Measurements from ENCODE around the gene GCC2.
"Not testable (repeated sequence)": the region's sequence is repeated elsewhere in the genome, so short reads cannot be mapped to it uniquely, and the experiment has no call there.

Gene GCC2

GRCh38 chr2:108441712-108442111, 7.3 kb upstream of the GCC2 start:
- Histone ChIP-seq H3K27ac (ENCODE audit: low read depth, low read length) (no peak overlapping the region), H3K9me3 (ENCODE audit: control insufficient read depth in 1 of 2, low read length in 2 of 2) (no peaks in the 10 kb centered on the region), H3K27me3 (ENCODE audit: control insufficient read depth in 1 of 2, insufficient read depth in 2 of 2, low read length in 2 of 2) (no peaks in the 10 kb centered on the region), H3K4me1 (ENCODE audit: control insufficient read depth in 1 of 2, insufficient read depth in 2 of 2, low read length in 2 of 2) (no peaks in the 10 kb centered on the region), H3K36me3 (ENCODE audit: control insufficient read depth in 1 of 2, insufficient read depth in 2 of 2, low read length in 2 of 2) (no peaks in the 10 kb centered on the region), H3K9ac (ENCODE audit: low read depth in 1 of 2, low read length in 2 of 2) (no peak overlapping the region), H3K4me3 (ENCODE audit: low read depth in 1 of 2, low read length in 2 of 2) (no peak overlapping the region)

DNA sequence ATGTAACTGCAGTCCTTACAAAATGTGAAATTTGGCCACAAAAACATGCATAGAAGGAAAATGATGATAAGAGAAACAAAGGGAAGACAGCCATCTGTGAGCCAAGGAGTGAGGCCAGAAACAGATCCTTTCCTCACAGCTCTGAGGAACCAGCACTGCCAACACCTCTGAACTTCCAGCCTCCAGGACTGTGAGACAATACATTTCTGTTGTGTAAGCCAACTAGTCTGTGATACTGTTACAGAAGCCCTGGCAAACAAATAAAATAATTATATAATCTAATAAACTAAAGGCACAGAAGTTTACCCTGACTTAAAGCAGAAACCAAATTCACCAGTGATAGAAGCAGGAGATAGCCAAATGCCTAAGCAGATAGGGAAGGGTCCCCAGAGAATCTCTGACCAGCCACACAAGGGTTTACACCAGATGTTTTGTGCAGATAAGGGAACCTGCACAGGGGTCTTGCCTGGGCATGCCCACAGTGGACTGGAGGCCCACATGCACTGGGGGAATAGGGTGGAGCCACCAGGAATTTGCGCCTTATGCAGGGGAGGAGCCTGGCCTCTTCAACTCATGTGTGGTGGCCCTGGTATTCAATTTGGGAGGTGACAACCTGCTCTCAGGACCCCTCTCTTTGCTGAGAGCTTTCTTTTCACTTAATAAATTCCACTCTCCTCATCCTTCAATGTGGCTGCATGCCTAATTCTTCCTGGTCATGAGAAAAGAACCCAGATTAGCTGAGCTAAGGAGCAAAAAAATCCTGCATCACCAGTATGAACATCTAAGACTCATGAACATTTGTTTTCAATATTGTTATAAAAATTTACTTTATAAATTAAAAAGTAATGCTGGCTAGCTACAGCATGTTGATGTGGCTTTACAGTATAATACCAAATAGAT, 3.8 kb upstream of the GCC2 start:
- Histone ChIP-seq H3K27ac (ENCODE audit: low read depth, low read length) (no peak overlapping the region), H3K36me3 (ENCODE audit: control insufficient read depth in 1 of 2, insufficient read depth in 2 of 2, low read length in 2 of 2) (no peaks in the 10 kb centered on the region), H3K4me3 (ENCODE audit: low read depth in 1 of 2, low read length in 2 of 2) (no peak overlapping the region), H3K9ac (ENCODE audit: low read depth in 1 of 2, low read length in 2 of 2) (no peak overlapping the region), H3K27me3 (ENCODE audit: control insufficient read depth in 1 of 2, insufficient read depth in 2 of 2, low read length in 2 of 2) (no peaks in the 10 kb centered on the region), H3K9me3 (ENCODE audit: control insufficient read depth in 1 of 2, low read length in 2 of 2) (no peaks in the 10 kb centered on the region), H3K4me1 (ENCODE audit: control insufficient read depth in 1 of 2, insufficient read depth in 2 of 2, low read length in 2 of 2) (peaks cover 11 to 15% of the 10 kb centered on the region in 2 donors)

DNA sequence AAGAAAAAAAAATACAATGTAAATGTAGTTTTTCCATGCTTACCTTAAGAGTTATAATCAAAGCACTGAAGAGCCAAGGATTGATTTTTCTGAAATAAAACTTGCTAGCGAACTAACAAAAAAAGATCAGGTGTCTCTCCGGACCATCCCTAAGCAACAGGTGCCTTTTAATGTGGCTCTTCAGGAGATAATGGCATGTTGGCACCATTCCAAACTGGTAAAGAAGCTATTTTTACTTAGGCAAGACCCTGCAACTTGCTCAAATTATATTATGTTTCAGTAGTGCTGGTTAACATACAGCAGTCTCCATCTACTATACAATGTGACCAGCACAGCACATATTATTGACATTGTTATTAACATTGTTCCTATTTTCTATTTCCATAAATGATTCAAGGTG, 2.3 kb upstream of the GCC2 start:
- Histone ChIP-seq H3K9me3 (ENCODE audit: control insufficient read depth in 1 of 2, low read length in 2 of 2) (no peaks in the 10 kb centered on the region), H3K27me3 (ENCODE audit: control insufficient read depth in 1 of 2, insufficient read depth in 2 of 2, low read length in 2 of 2) (no peaks in the 10 kb centered on the region), H3K4me3 (ENCODE audit: low read depth in 1 of 2, low read length in 2 of 2) (no peak overlapping the region), H3K4me1 (ENCODE audit: control insufficient read depth in 1 of 2, insufficient read depth in 2 of 2, low read length in 2 of 2) (peaks cover 18 to 24% of the 10 kb centered on the region in 2 donors), H3K9ac (ENCODE audit: low read depth in 1 of 2, low read length in 2 of 2) (no peak overlapping the region), H3K36me3 (ENCODE audit: control insufficient read depth in 1 of 2, insufficient read depth in 2 of 2, low read length in 2 of 2) (peaks cover 0 to under 1% of the 10 kb centered on the region in 2 donors), H3K27ac (ENCODE audit: low read depth, low read length) (no peak overlapping the region)

DNA sequence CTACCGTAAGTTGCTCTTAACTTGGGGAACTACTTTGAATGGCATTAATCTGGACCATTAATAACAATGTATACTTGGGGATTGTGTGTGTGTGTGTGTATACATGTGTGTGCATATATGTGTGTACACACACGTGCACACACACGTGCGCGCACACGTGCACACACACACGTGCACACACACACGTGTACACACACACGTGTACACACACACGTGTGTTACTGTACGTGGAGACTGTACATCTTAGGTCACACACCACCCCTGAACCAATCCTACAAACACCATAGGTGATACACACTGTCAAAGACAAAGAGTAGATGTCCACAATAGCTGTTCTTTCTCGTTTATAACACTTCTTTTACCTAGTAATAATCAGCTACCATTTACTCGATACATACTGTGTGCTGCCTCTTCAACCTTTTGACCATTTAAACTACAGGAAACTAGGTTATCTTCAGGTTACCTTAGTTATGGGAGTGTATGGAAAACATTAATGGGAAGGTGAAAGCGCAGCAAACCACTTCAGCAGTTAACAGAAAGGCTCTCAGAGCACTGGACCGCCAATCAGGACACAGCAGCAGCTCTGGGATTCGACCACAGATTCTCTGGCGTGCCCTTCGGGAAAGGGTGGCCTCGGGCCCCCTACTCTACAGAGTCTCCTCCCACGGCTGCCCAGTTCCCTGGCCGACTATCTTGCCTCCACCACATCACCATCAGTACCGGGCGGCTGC, 894 bp upstream of the GCC2 start:
- peak overlapping the region; percentile 84 to 96 for H3K9ac ChIP-seq (ENCODE audit: low read depth in 1 of 2, low read length in 2 of 2)
- peaks cover 0 to 12% of the 10 kb centered on the region in 2 donors for H3K36me3 ChIP-seq (ENCODE audit: control insufficient read depth in 1 of 2, insufficient read depth in 2 of 2, low read length in 2 of 2)
- H3K9me3 ChIP-seq (ENCODE audit: control insufficient read depth in 1 of 2, low read length in 2 of 2) = no peaks in the 10 kb centered on the region
- no peaks in the 10 kb centered on the region for H3K27me3 ChIP-seq (ENCODE audit: control insufficient read depth in 1 of 2, insufficient read depth in 2 of 2, low read length in 2 of 2)
- peaks cover 18 to 24% of the 10 kb centered on the region in 2 donors for H3K4me1 ChIP-seq (ENCODE audit: control insufficient read depth in 1 of 2, insufficient read depth in 2 of 2, low read length in 2 of 2)
- peak overlapping the region; percentile 90 for H3K4me3 ChIP-seq (ENCODE audit: low read depth in 1 of 2, low read length in 2 of 2)
- peak overlapping the region; percentile 90 for H3K27ac ChIP-seq (ENCODE audit: low read depth, low read length)

DNA sequence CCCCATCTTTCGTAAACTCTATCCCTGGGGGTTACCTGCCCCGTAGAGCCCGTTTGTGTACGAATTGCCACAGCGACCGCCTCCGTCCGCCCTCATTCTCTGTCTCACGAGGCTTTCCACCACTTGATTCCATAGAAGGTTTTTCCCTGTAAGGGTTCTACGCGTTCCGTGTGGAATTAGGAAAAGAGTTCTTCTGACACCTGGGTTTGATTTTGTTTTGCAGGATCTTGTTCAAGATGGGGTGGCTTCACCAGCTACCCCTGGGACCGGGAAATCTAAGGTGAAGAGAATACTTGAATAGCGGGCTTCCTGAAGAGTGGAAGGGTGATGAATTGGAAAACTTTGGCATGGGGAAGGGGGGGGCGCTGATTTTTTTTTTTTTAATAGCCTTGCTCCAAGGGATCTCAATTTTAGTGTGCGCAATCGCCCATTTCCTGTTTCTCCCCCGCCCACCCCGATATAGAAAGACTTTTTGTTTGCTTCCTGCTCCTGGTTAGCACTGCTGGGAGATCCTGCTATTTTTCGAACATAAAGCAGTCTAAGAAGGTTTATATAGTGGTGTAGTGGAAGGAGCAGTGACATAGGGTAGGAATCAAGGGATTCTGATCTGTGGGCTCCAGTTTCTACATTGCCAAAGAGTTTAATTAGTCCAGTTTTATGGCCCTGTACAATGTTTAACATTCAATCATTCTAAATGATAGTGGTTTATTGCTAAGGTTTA, 564 bp downstream of the GCC2 start:
- H3K27ac ChIP-seq (ENCODE audit: low read depth, low read length) = peak overlapping the region; percentile 90
- no peaks in the 10 kb centered on the region for H3K27me3 ChIP-seq (ENCODE audit: control insufficient read depth in 1 of 2, insufficient read depth in 2 of 2, low read length in 2 of 2)
- no peaks in the 10 kb centered on the region for H3K9me3 ChIP-seq (ENCODE audit: control insufficient read depth in 1 of 2, low read length in 2 of 2)
- peaks cover 18 to 24% of the 10 kb centered on the region in 2 donors for H3K4me1 ChIP-seq (ENCODE audit: control insufficient read depth in 1 of 2, insufficient read depth in 2 of 2, low read length in 2 of 2)
- peaks cover 5 to 25% of the 10 kb centered on the region in 2 donors for H3K36me3 ChIP-seq (ENCODE audit: control insufficient read depth in 1 of 2, insufficient read depth in 2 of 2, low read length in 2 of 2)
- H3K4me3 ChIP-seq (ENCODE audit: low read depth in 1 of 2, low read length in 2 of 2) = peak overlapping the region; percentile 90
- H3K9ac ChIP-seq (ENCODE audit: low read depth in 1 of 2, low read length in 2 of 2) = peak overlapping the region; percentile 84 to 96

DNA sequence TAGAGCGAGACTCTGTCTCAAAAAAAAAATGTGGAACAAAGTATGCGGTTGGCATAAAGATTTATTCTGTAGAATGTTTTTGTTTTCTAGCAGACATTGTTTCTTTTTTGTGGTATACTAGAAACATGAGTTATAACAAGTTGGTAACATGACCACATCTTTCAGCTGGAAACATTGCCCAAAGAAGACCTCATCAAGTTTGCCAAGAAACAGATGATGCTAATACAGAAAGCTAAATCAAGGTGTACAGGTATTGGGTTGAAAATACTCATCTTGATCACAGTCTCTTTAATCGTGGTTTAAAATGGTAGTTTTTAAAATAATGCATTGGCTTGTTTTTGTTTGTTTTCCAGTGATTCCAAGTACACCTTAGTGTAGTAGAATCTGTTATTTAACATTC, 1.9 kb downstream of the GCC2 start:
- Histone ChIP-seq H3K4me3 (ENCODE audit: low read depth in 1 of 2, low read length in 2 of 2) (no peak overlapping the region), H3K36me3 (ENCODE audit: control insufficient read depth in 1 of 2, insufficient read depth in 2 of 2, low read length in 2 of 2) (peaks cover 12 to 38% of the 10 kb centered on the region in 2 donors), H3K9ac (ENCODE audit: low read depth in 1 of 2, low read length in 2 of 2) (no peak overlapping the region), H3K4me1 (ENCODE audit: control insufficient read depth in 1 of 2, insufficient read depth in 2 of 2, low read length in 2 of 2) (peaks cover 18 to 24% of the 10 kb centered on the region in 2 donors), H3K27me3 (ENCODE audit: control insufficient read depth in 1 of 2, insufficient read depth in 2 of 2, low read length in 2 of 2) (no peaks in the 10 kb centered on the region), H3K9me3 (ENCODE audit: control insufficient read depth in 1 of 2, low read length in 2 of 2) (no peaks in the 10 kb centered on the region), H3K27ac (ENCODE audit: low read depth, low read length) (no peak overlapping the region)

DNA sequence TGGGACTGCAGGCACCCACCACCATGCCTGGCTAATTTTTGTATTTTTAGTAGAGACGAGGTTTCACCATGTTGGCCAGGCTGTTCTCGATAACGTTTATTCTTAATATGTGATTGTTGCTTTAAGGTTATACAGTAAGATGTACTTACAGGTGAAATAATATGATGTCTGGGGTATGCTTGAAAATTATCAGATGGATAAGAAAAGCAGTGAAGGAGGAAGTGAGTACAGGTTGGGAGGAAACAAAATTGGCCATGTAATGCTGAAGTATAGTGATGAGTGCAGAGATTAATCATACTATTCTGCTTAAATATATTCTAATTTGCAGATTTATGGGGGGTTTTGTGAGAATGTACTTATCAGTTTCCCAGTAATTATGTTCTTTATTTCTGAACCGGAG, 3.0 kb downstream of the GCC2 start:
- Histone ChIP-seq H3K4me1 (ENCODE audit: control insufficient read depth in 1 of 2, insufficient read depth in 2 of 2, low read length in 2 of 2) (peaks cover 18 to 24% of the 10 kb centered on the region in 2 donors), H3K9ac (ENCODE audit: low read depth in 1 of 2, low read length in 2 of 2) (no peak overlapping the region), H3K9me3 (ENCODE audit: control insufficient read depth in 1 of 2, low read length in 2 of 2) (no peaks in the 10 kb centered on the region), H3K27me3 (ENCODE audit: control insufficient read depth in 1 of 2, insufficient read depth in 2 of 2, low read length in 2 of 2) (no peaks in the 10 kb centered on the region), H3K4me3 (ENCODE audit: low read depth in 1 of 2, low read length in 2 of 2) (no peak overlapping the region), H3K27ac (ENCODE audit: low read depth, low read length) (no peak overlapping the region), H3K36me3 (ENCODE audit: control insufficient read depth in 1 of 2, insufficient read depth in 2 of 2, low read length in 2 of 2) (peaks cover 12 to 49% of the 10 kb centered on the region in 2 donors)

GRCh38 chr2:108453530-108453929, 4.5 kb downstream of the GCC2 start:
- H3K27me3 ChIP-seq (ENCODE audit: control insufficient read depth in 1 of 2, insufficient read depth in 2 of 2, low read length in 2 of 2); H3K27ac ChIP-seq (ENCODE audit: low read depth, low read length); H3K9ac ChIP-seq (ENCODE audit: low read depth in 1 of 2, low read length in 2 of 2); H3K4me3 ChIP-seq (ENCODE audit: low read depth in 1 of 2, low read length in 2 of 2): not testable (repeated sequence)
- Histone ChIP-seq H3K36me3 (ENCODE audit: control insufficient read depth in 1 of 2, insufficient read depth in 2 of 2, low read length in 2 of 2) (peaks cover 22 to 60% of the 10 kb centered on the region in 2 donors), H3K9me3 (ENCODE audit: control insufficient read depth in 1 of 2, low read length in 2 of 2) (peaks cover 2 to 12% of the 10 kb centered on the region in 2 donors), H3K4me1 (ENCODE audit: control insufficient read depth in 1 of 2, insufficient read depth in 2 of 2, low read length in 2 of 2) (peaks cover 11 to 16% of the 10 kb centered on the region in 2 donors)

- H3K4me3 ChIP-seq (ENCODE audit: low read depth in 1 of 2, low read length in 2 of 2) = no peak overlapping the region
- H3K4me1 ChIP-seq (ENCODE audit: control insufficient read depth in 1 of 2, insufficient read depth in 2 of 2, low read length in 2 of 2) = peaks cover 9 to 16% of the 10 kb centered on the region in 2 donors
- no peak overlapping the region for H3K27ac ChIP-seq (ENCODE audit: low read depth, low read length)
- no peaks in the 10 kb centered on the region for H3K27me3 ChIP-seq (ENCODE audit: control insufficient read depth in 1 of 2, insufficient read depth in 2 of 2, low read length in 2 of 2)
- H3K9ac ChIP-seq (ENCODE audit: low read depth in 1 of 2, low read length in 2 of 2) = no peak overlapping the region
- peaks cover 22 to 66% of the 10 kb centered on the region in 2 donors for H3K36me3 ChIP-seq (ENCODE audit: control insufficient read depth in 1 of 2, insufficient read depth in 2 of 2, low read length in 2 of 2)
- peaks cover 2 to 12% of the 10 kb centered on the region in 2 donors for H3K9me3 ChIP-seq (ENCODE audit: control insufficient read depth in 1 of 2, low read length in 2 of 2)
Observed at GRCh38 chr2:108454440-108454839, 5.4 kb downstream of the GCC2 start.

Measured in duodenal mucosa (tissue), 2 donors.